Caco-2 (cell line): ENCODE results near the gene COG3. TPM values are rescaled to one million over a fixed set of nuclear protein-coding genes. Genes with fewer than 3 reads are reported as not detected.

ENCODE experiments used
- BruUV-seq: library from RNA; stranded (reverse); fragments of 400-500 nt; replicated peaks from 2 replicates; lab custom pipeline; 2021; lab: Mats Ljungman, UMichigan
- CTCF ChIA-PET: fragments of 300-600 bp; sonication (Branson Sonifier 250); formaldehyde crosslinking; loops from one replicate; lab custom pipeline; 2022; ENCODE audit warnings: antibody characterized with exemption; lab: Charles Lee
- POLR2A ChIA-PET: fragments of 300-600 bp; sonication (Branson Sonifier 250); formaldehyde crosslinking; loops from one replicate; lab custom pipeline; 2022; ENCODE audit warnings: antibody characterized with exemption; lab: Charles Lee
- DNase-seq, 2 experiments: peaks; one replicate each; pipeline versions ENCODE4 v3.0.0 to v3.0.0-alpha.2; 2020 to 2022
- H3K27me3 ChIP-seq: replicated peaks from 2 replicates; pipeline ENCODE4 v1.6.0; 2011; ENCODE audit warnings: low read length; ENCODE audit not compliant: control insufficient read depth, insufficient read depth
- H3K36me3 ChIP-seq: 2 replicates; pipeline ENCODE4 v1.5.1; 2011; ENCODE audit warnings: low read length; ENCODE audit not compliant: control insufficient read depth, insufficient read depth
- H3K4me1 ChIP-seq: fragments of 250-450 bp; sonication (Bioruptor Pico); 2 replicates; pipeline ENCODE4 v1.5.1; 2020; ENCODE audit warnings: mild to moderate bottlenecking
- H3K4me3 ChIP-seq: 2 replicates; pipeline ENCODE4 v1.5.1; 2011; ENCODE audit warnings: low read depth, mild to moderate bottlenecking, control low read depth, low read length
- H3K9me3 ChIP-seq: fragments of 250-450 bp; sonication (Bioruptor Pico); 2 replicates; pipeline ENCODE4 v1.5.1; 2020; ENCODE audit warnings: mild to moderate bottlenecking, moderate library complexity
- H3K27ac Mint-ChIP-seq: one replicate; pipeline ENCODE4 v1.8.0; 2022; ENCODE audit warnings: mixed read lengths; ENCODE audit not compliant: unreplicated experiment
- H3K27me3 Mint-ChIP-seq: one replicate; pipeline ENCODE4 v1.8.0; 2022; ENCODE audit warnings: mixed read lengths; ENCODE audit not compliant: insufficient read depth, unreplicated experiment
- H3K36me3 Mint-ChIP-seq: one replicate; pipeline ENCODE4 v1.8.0; 2022; ENCODE audit warnings: mild to moderate bottlenecking, mixed read lengths; ENCODE audit not compliant: insufficient read depth, unreplicated experiment
- H3K4me1 Mint-ChIP-seq: one replicate; pipeline ENCODE4 v1.8.0; 2022; ENCODE audit warnings: low read depth, mixed read lengths; ENCODE audit not compliant: unreplicated experiment
- H3K4me3 Mint-ChIP-seq: one replicate; pipeline ENCODE4 v1.8.0; 2022; ENCODE audit warnings: mild to moderate bottlenecking, moderate library complexity, mixed read lengths; ENCODE audit not compliant: unreplicated experiment
- H3K9me3 Mint-ChIP-seq: one replicate; pipeline ENCODE4 v1.8.0; 2022; ENCODE audit warnings: mixed read lengths; ENCODE audit not compliant: unreplicated experiment
- CTCF ChIP-seq, 2 experiments: fragments of 200-600 bp in 1 of 2; IDR thresholded peaks; 1 replicate in 1 of 2; 2 replicates in 1 of 2; pipeline versions ENCODE4 v1.5.1 to v1.8.0; 2011 to 2022; ENCODE audit warnings: antibody characterized with exemption in 1 of 2, control low read depth in 1 of 2, inconsistent platforms in 1 of 2, low read depth in 1 of 2, low read length in 1 of 2, mild to moderate bottlenecking in 1 of 2, moderate library complexity in 1 of 2; ENCODE audit not compliant: insufficient read depth in 1 of 2, severe bottlenecking in 1 of 2, unreplicated experiment in 1 of 2
- intact Hi-C: fragments of 100-400 bp; cut with micrococcal nuclease; formaldehyde crosslinking; loops from one replicate; pipeline ENCODE4 v1.10.0; 2022; ENCODE audit not compliant: unreplicated experiment
- total RNA-seq: library from RNA; stranded (reverse); gene quantifications from 2 replicates; pipeline ENCODE4 v1.2.3, GENCODE V29; 2022

The COG3 gene
- total RNA-seq, 1 experiment from 2014 or later: 35.8 TPM

GRCh38 chr13:45454204-45454603 lies 10.5 kb upstream of the COG3 start:
- DNase-seq: no peak
- Mint-ChIP-seq H3K4me3 (no peak overlapping the region), H3K4me1 (peaks cover 7% of the 10 kb centered on the region), H3K27me3 (no peaks in the 10 kb centered on the region), H3K36me3 (no peaks in the 10 kb centered on the region), H3K27ac (no peak overlapping the region), H3K9me3 (peaks cover 28% of the 10 kb centered on the region)
- H3K36me3 ChIP-seq: no peaks in the 10 kb centered on the region
- intact Hi-C loops: no loop called here
- H3K27me3 ChIP-seq: no peaks in the 10 kb centered on the region
- TF ChIP-seq CTCF (IDR thresholded peaks at IDR 0.05; ENCODE audit: insufficient read depth in 1 of 2, low read depth in 1 of 2, low read length in 1 of 2, severe bottlenecking in 1 of 2, unreplicated experiment in 1 of 2): no peak
- POLR2A ChIA-PET: no interaction called here
- no TSS peak for BruUV-seq
- H3K4me1 ChIP-seq: peaks cover 7% of the 10 kb centered on the region
- H3K9me3 ChIP-seq: peaks cover 9% of the 10 kb centered on the region
- CTCF ChIA-PET: no interaction called here
- H3K4me3 ChIP-seq: no peak overlapping the region

- Histone ChIP-seq H3K4me3 (no peak overlapping the region), H3K9me3 (peaks cover 9% of the 10 kb centered on the region), H3K4me1 (no peaks in the 10 kb centered on the region), H3K36me3 (no peaks in the 10 kb centered on the region), H3K27me3 (no peaks in the 10 kb centered on the region)
- ChIA-PET POLR2A (no interaction called here), CTCF (no interaction called here)
- intact Hi-C loops: no loop called here
- BruUV-seq: no TSS peak
- TF ChIP-seq CTCF (IDR thresholded peaks at IDR 0.05; ENCODE audit: insufficient read depth in 1 of 2, low read depth in 1 of 2, low read length in 1 of 2, severe bottlenecking in 1 of 2, unreplicated experiment in 1 of 2): no peak
- H3K27me3 Mint-ChIP-seq: no peaks in the 10 kb centered on the region
- no peak overlapping the region for H3K27ac Mint-ChIP-seq
- no peaks in the 10 kb centered on the region for H3K36me3 Mint-ChIP-seq
- H3K4me1 Mint-ChIP-seq: no peaks in the 10 kb centered on the region
- no peak for DNase-seq
- H3K9me3 Mint-ChIP-seq: peaks cover 35% of the 10 kb centered on the region
- H3K4me3 Mint-ChIP-seq: no peak overlapping the region
These were observed 8.4 kb upstream of the COG3 start for GRCh38 chr13:45456196-45456972.

- TSS peak; percentile 89 for BruUV-seq
- Histone ChIP-seq H3K36me3 (no peaks in the 10 kb centered on the region), H3K27me3 (no peaks in the 10 kb centered on the region), H3K9me3 (no peaks in the 10 kb centered on the region; the same call in none of the 2 replicates), H3K4me3 (peak overlapping the region; percentile 93), H3K4me1 (peaks cover 42% of the 10 kb centered on the region)
- Mint-ChIP-seq H3K4me3 (peak overlapping the region; percentile 94), H3K9me3 (peaks cover 7% of the 10 kb centered on the region), H3K27ac (peak overlapping the region; percentile 88), H3K27me3 (no peaks in the 10 kb centered on the region), H3K36me3 (peaks cover 33% of the 10 kb centered on the region), H3K4me1 (peaks cover 29% of the 10 kb centered on the region)
- CTCF ChIA-PET: interaction anchor here (0.6 to 1.3 kb wide), 5 partner anchors 9 to 167 kb away, joined by 3 to 7 read pairs (median 5); no protein-coding TSS in a partner anchor
- no peak for DNase-seq
- POLR2A ChIA-PET: interaction anchor here (0.6 to 1.4 kb wide), 3 partner anchors 14 to 123 kb away, joined by 3 to 4 read pairs (median 4); partner anchors contain the start of gene TPT1
- intact Hi-C loops: loop anchor here (1.0 to 2.0 kb wide), 2 partner anchors 17 to 123 kb away; partner anchors contain the start of gene TPT1
- TF ChIP-seq CTCF (IDR thresholded peaks at IDR 0.05; ENCODE audit: insufficient read depth in 1 of 2, low read depth in 1 of 2, low read length in 1 of 2, severe bottlenecking in 1 of 2, unreplicated experiment in 1 of 2): peak in 1 of 2 experiments; percentile 49
These were observed 525 bp upstream of the COG3 start for GRCh38 chr13:45464141-45464686.
